BLaER1 (cell line): ENCODE results near the gene DSCAML1.

Experiments used
- H3K27ac ChIP-seq: shearing (Covaris generic); formaldehyde crosslinking; 2 replicates; pipeline ENCODE4 v1.8.1; 2022
- H3K27me3 ChIP-seq: shearing (Covaris generic); formaldehyde crosslinking; 2 replicates; pipeline ENCODE4 v1.8.1; 2022
- H3K36me3 ChIP-seq: shearing (Covaris generic); formaldehyde crosslinking; 2 replicates; pipeline ENCODE4 v1.8.1; 2022
- H3K4me1 ChIP-seq: shearing (Covaris generic); formaldehyde crosslinking; 2 replicates; pipeline ENCODE4 v1.8.1; 2022
- H3K4me2 ChIP-seq: shearing (Covaris generic); formaldehyde crosslinking; 2 replicates; pipeline ENCODE4 v1.8.1; 2022
- H3K4me3 ChIP-seq: shearing (Covaris generic); formaldehyde crosslinking; 2 replicates; pipeline ENCODE4 v1.8.1; 2022
- H3K9ac ChIP-seq: shearing (Covaris generic); formaldehyde crosslinking; 2 replicates; pipeline ENCODE4 v1.8.1; 2022
- H3K9me3 ChIP-seq: shearing (Covaris generic); formaldehyde crosslinking; 2 replicates; pipeline ENCODE4 v1.8.1; 2022
- H4K20me1 ChIP-seq: shearing (Covaris generic); formaldehyde crosslinking; 2 replicates; pipeline ENCODE4 v1.8.1; 2022
- Cebpa-rat ChIP-seq: shearing (Covaris generic); IDR thresholded peaks from 2 replicates; pipeline ENCODE4 v1.8.1; 2022

The DSCAML1 gene

GRCh38 chr11:117585631-117586030 is 211.4 kb downstream of the DSCAML1 start:
- no peak for TF ChIP-seq Cebpa-rat
- no peaks in the 10 kb centered on the region for H3K36me3 ChIP-seq
- no peaks in the 10 kb centered on the region for H3K9me3 ChIP-seq
- no peaks in the 10 kb centered on the region for H4K20me1 ChIP-seq
- no peak overlapping the region for H3K9ac ChIP-seq
- H3K4me3 ChIP-seq: no peak overlapping the region
- H3K4me2 ChIP-seq: no peak overlapping the region
- peaks cover 41% of the 10 kb centered on the region for H3K4me1 ChIP-seq
- H3K27me3 ChIP-seq: no peaks in the 10 kb centered on the region
- H3K27ac ChIP-seq: no peak overlapping the region

- Histone ChIP-seq H3K4me2 (peak overlapping the region; percentile 89), H3K36me3 (no peaks in the 10 kb centered on the region), H3K27ac (peak overlapping the region; percentile 25; the same call in 1 of the 2 replicates), H4K20me1 (no peaks in the 10 kb centered on the region), H3K9ac (no peak overlapping the region), H3K4me3 (no peak overlapping the region), H3K4me1 (peaks cover 41% of the 10 kb centered on the region), H3K9me3 (no peaks in the 10 kb centered on the region), H3K27me3 (no peaks in the 10 kb centered on the region)
- TF ChIP-seq Cebpa-rat: no peak
Observed at GRCh38 chr11:117584056-117584830, 212.8 kb downstream of the DSCAML1 start.

- H3K36me3 ChIP-seq: no peaks in the 10 kb centered on the region
- H3K4me1 ChIP-seq: peaks cover 41% of the 10 kb centered on the region
- peak overlapping the region; percentile 25; the same call in 1 of the 2 replicates for H3K27ac ChIP-seq
- no peak for TF ChIP-seq Cebpa-rat
- peak overlapping the region; percentile 89 for H3K4me2 ChIP-seq
- no peaks in the 10 kb centered on the region for H3K9me3 ChIP-seq
- no peak overlapping the region for H3K9ac ChIP-seq
- 0 out of 2 replicates have a peak overlapping the region, but pooled peaks have one; percentile 1 for H3K4me3 ChIP-seq
- H4K20me1 ChIP-seq: no peaks in the 10 kb centered on the region
- H3K27me3 ChIP-seq: no peaks in the 10 kb centered on the region
Observed at GRCh38 chr11:117583063-117583801, 213.8 kb downstream of the DSCAML1 start.

GRCh38 chr11:117582433-117582832 is 214.6 kb downstream of the DSCAML1 start:
- peak overlapping the region; percentile 50; the same call in 1 of the 2 replicates for H3K27ac ChIP-seq
- no peaks in the 10 kb centered on the region for H4K20me1 ChIP-seq
- H3K9me3 ChIP-seq: no peaks in the 10 kb centered on the region
- TF ChIP-seq Cebpa-rat: no peak
- H3K4me3 ChIP-seq: no peak overlapping the region
- H3K9ac ChIP-seq: no peak overlapping the region
- peaks cover 41% of the 10 kb centered on the region for H3K4me1 ChIP-seq
- H3K36me3 ChIP-seq: no peaks in the 10 kb centered on the region
- H3K4me2 ChIP-seq: peak overlapping the region; percentile 89
- no peaks in the 10 kb centered on the region for H3K27me3 ChIP-seq

GRCh38 chr11:117580866-117581265 is 216.2 kb downstream of the DSCAML1 start:
- Histone ChIP-seq H3K9me3 (no peaks in the 10 kb centered on the region), H3K4me3 (no peak overlapping the region), H3K27ac (no peak overlapping the region), H4K20me1 (no peaks in the 10 kb centered on the region), H3K27me3 (no peaks in the 10 kb centered on the region), H3K36me3 (no peaks in the 10 kb centered on the region), H3K4me1 (peaks cover 41% of the 10 kb centered on the region), H3K9ac (no peak overlapping the region), H3K4me2 (no peak overlapping the region)
- TF ChIP-seq Cebpa-rat: no peak

- Histone ChIP-seq H3K9ac (no peak overlapping the region), H3K4me2 (no peak overlapping the region), H3K4me1 (peaks cover 29% of the 10 kb centered on the region), H3K27ac (no peak overlapping the region), H3K36me3 (no peaks in the 10 kb centered on the region), H3K4me3 (no peak overlapping the region), H3K9me3 (no peaks in the 10 kb centered on the region), H3K27me3 (no peaks in the 10 kb centered on the region), H4K20me1 (no peaks in the 10 kb centered on the region)
- no peak for TF ChIP-seq Cebpa-rat
Observed at GRCh38 chr11:117579161-117579560, 217.9 kb downstream of the DSCAML1 start.

- Histone ChIP-seq H3K9me3 (no peaks in the 10 kb centered on the region), H3K27ac (no peak overlapping the region), H4K20me1 (no peaks in the 10 kb centered on the region), H3K9ac (no peak overlapping the region), H3K4me3 (no peak overlapping the region), H3K36me3 (no peaks in the 10 kb centered on the region), H3K27me3 (no peaks in the 10 kb centered on the region), H3K4me2 (no peak overlapping the region), H3K4me1 (peaks cover 14% of the 10 kb centered on the region)
- TF ChIP-seq Cebpa-rat: no peak
Observed at GRCh38 chr11:117575856-117576255, 221.2 kb downstream of the DSCAML1 start.

GRCh38 chr11:117574551-117574950 is 222.5 kb downstream of the DSCAML1 start:
- H3K9ac ChIP-seq: no peak overlapping the region
- H3K4me3 ChIP-seq: no peak overlapping the region
- H3K27ac ChIP-seq: no peak overlapping the region
- no peak for TF ChIP-seq Cebpa-rat
- H3K27me3 ChIP-seq: no peaks in the 10 kb centered on the region
- H3K9me3 ChIP-seq: no peaks in the 10 kb centered on the region
- no peaks in the 10 kb centered on the region for H4K20me1 ChIP-seq
- H3K36me3 ChIP-seq: no peaks in the 10 kb centered on the region
- no peak overlapping the region for H3K4me2 ChIP-seq
- H3K4me1 ChIP-seq: peaks cover 14% of the 10 kb centered on the region

- Histone ChIP-seq H3K27ac (no peak overlapping the region), H3K9me3 (no peaks in the 10 kb centered on the region), H3K4me3 (no peak overlapping the region), H3K9ac (no peak overlapping the region), H3K36me3 (no peaks in the 10 kb centered on the region), H3K4me2 (no peak overlapping the region), H3K27me3 (no peaks in the 10 kb centered on the region), H3K4me1 (peaks cover 14% of the 10 kb centered on the region), H4K20me1 (no peaks in the 10 kb centered on the region)
- TF ChIP-seq Cebpa-rat: no peak
Observed at GRCh38 chr11:117573326-117573725, 223.7 kb downstream of the DSCAML1 start.

- TF ChIP-seq Cebpa-rat: no peak
Observed at GRCh38 chr11:117572671-117573070, 224.3 kb downstream of the DSCAML1 start.

More at GRCh38 chr11:117572671-117573070, 224.3 kb downstream of the DSCAML1 start:
- Histone ChIP-seq H3K4me1 (peaks cover 14% of the 10 kb centered on the region), H3K4me3 (no peak overlapping the region), H4K20me1 (no peaks in the 10 kb centered on the region), H3K9me3 (no peaks in the 10 kb centered on the region), H3K4me2 (peak overlapping the region; percentile 39), H3K9ac (no peak overlapping the region), H3K36me3 (no peaks in the 10 kb centered on the region), H3K27ac (no peak overlapping the region), H3K27me3 (no peaks in the 10 kb centered on the region)
